WTC11 (cell line): Measurements from ENCODE around the gene CDK10. TPM values are rescaled to one million over a fixed set of nuclear protein-coding genes. Genes with fewer than 3 reads are reported as not detected.
A peak's percentile ranks its signal among the peaks of the same experiment; 100 is the strongest.

Experiments
- ATAC-seq: fragments of 200-7000 bp; cut with Tn5 transposase; 2 replicates; pipeline ENCODE4 v1.10.0; 2021; ENCODE audit warnings: mild to moderate bottlenecking, moderate library complexity
- CTCF ChIA-PET: fragments of 300-600 bp; sonication (Branson Sonifier 250); formaldehyde crosslinking; loops from one replicate; lab custom pipeline; 2021; ENCODE audit warnings: antibody characterized with exemption; lab: Charles Lee
- POLR2A ChIA-PET: fragments of 350-600 bp; sonication (Branson Sonifier 250); formaldehyde crosslinking; loops from one replicate; lab custom pipeline; 2021; ENCODE audit warnings: antibody characterized with exemption; lab: Charles Lee
- DNase-seq: peaks from one replicate; pipeline ENCODE4 v3.0.0; 2021; ENCODE audit warnings: low spot score
- H3K27ac Mint-ChIP-seq: 2 replicates; pipeline ENCODE4 v1.8.0; 2021; ENCODE audit warnings: mixed read lengths
- H3K27me3 Mint-ChIP-seq: 2 replicates; pipeline ENCODE4 v1.8.0; 2021; ENCODE audit warnings: low read depth, mild to moderate bottlenecking, moderate library complexity, mixed read lengths
- H3K36me3 Mint-ChIP-seq: 2 replicates; pipeline ENCODE4 v1.8.0; 2021; ENCODE audit warnings: mixed read lengths
- H3K4me1 Mint-ChIP-seq: 2 replicates; pipeline ENCODE4 v1.8.0; 2022; ENCODE audit warnings: mixed read lengths
- H3K4me3 Mint-ChIP-seq: 2 replicates; pipeline ENCODE4 v1.8.0; 2021; ENCODE audit warnings: mild to moderate bottlenecking, moderate library complexity, mixed read lengths
- H3K9me3 Mint-ChIP-seq: 2 replicates; pipeline ENCODE4 v1.8.0; 2021; ENCODE audit warnings: mixed read lengths
- CBFB ChIP-seq: sonication (generic); formaldehyde crosslinking; IDR thresholded peaks from 2 replicates; pipeline ENCODE4 v1.8.1; 2022; ENCODE audit warnings: mild to moderate bottlenecking, low read depth, missing genetic modification reagents
- CDX4 ChIP-seq: fragments of 250-450 bp; sonication (Bioruptor Pico); IDR thresholded peaks from 2 replicates; pipeline ENCODE4 v1.9.0; 2021; ENCODE audit warnings: moderate library complexity, mild to moderate bottlenecking, inconsistent platforms, borderline replicate concordance
- E2F5 ChIP-seq: sonication (generic); formaldehyde crosslinking; IDR thresholded peaks from 2 replicates; pipeline ENCODE4 v1.8.1; 2022; ENCODE audit warnings: mild to moderate bottlenecking, moderate library complexity, missing genetic modification reagents
- ELF4 ChIP-seq: sonication (generic); formaldehyde crosslinking; IDR thresholded peaks from 2 replicates; pipeline ENCODE4 v1.8.1; 2022; ENCODE audit warnings: low read depth, mild to moderate bottlenecking, moderate library complexity, missing genetic modification reagents
- ERG ChIP-seq: fragments of 250-450 bp; sonication (Bioruptor Pico); IDR thresholded peaks from 2 replicates; pipeline ENCODE4 v1.8.0; 2021; ENCODE audit warnings: mild to moderate bottlenecking
- ETV6 ChIP-seq: sonication (generic); formaldehyde crosslinking; IDR thresholded peaks from 2 replicates; pipeline ENCODE4 v1.8.1; 2022; ENCODE audit warnings: mild to moderate bottlenecking, missing genetic modification reagents
- FOXJ3 ChIP-seq: sonication (generic); formaldehyde crosslinking; IDR thresholded peaks from 2 replicates; pipeline ENCODE4 v1.9.0; 2021; ENCODE audit warnings: missing genetic modification reagents, mild to moderate bottlenecking, borderline replicate concordance
- FOXP1 ChIP-seq: sonication (generic); formaldehyde crosslinking; IDR thresholded peaks from 2 replicates; pipeline ENCODE4 v1.8.0; 2022; ENCODE audit warnings: missing genetic modification reagents, mild to moderate bottlenecking, moderate library complexity, borderline replicate concordance
- GABPB1 ChIP-seq: sonication (generic); formaldehyde crosslinking; IDR thresholded peaks from 2 replicates; pipeline ENCODE4 v1.8.1; 2023; ENCODE audit warnings: mild to moderate bottlenecking, missing genetic modification reagents
- GRHL2 ChIP-seq: fragments of 250-450 bp; sonication (Bioruptor Pico); IDR thresholded peaks from 2 replicates; pipeline ENCODE4 v1.8.0; 2022; ENCODE audit warnings: mild to moderate bottlenecking, moderate library complexity; ENCODE audit not compliant: insufficient replicate concordance, severe bottlenecking
- IRF2 ChIP-seq: sonication (generic); formaldehyde crosslinking; IDR thresholded peaks from 2 replicates; pipeline ENCODE4 v1.8.0; 2022; ENCODE audit warnings: low read depth, missing genetic modification reagents, borderline replicate concordance
- JUN ChIP-seq: sonication (generic); formaldehyde crosslinking; IDR thresholded peaks from 2 replicates; pipeline ENCODE4 v1.8.0; 2023; ENCODE audit warnings: mild to moderate bottlenecking, missing genetic modification reagents
- RELA ChIP-seq: sonication (generic); formaldehyde crosslinking; IDR thresholded peaks from 2 replicates; pipeline ENCODE4 v1.8.1; 2022; ENCODE audit warnings: missing genetic modification reagents, mild to moderate bottlenecking, borderline replicate concordance
- TCF7 ChIP-seq: sonication (generic); formaldehyde crosslinking; IDR thresholded peaks from 2 replicates; pipeline ENCODE4 v1.8.0; 2022; ENCODE audit warnings: mild to moderate bottlenecking, low read depth, missing genetic modification reagents, moderate library complexity
- ZNF423 ChIP-seq: fragments of 250-450 bp; sonication (Bioruptor Pico); IDR thresholded peaks from 2 replicates; pipeline ENCODE4 v2.1.2; 2022; ENCODE audit warnings: mild to moderate bottlenecking, moderate library complexity
- ZNF512 ChIP-seq: sonication (generic); formaldehyde crosslinking; IDR thresholded peaks from 2 replicates; pipeline ENCODE4 v1.8.1; 2022; ENCODE audit warnings: missing genetic modification reagents, borderline replicate concordance
- total RNA-seq: library from RNA; stranded (reverse); gene quantifications from 3 replicates; pipeline ENCODE4 v1.2.3, GENCODE V29; 2021
- TF ChIP-seq, protein P1 (sequence below): sonication (generic); formaldehyde crosslinking; IDR thresholded peaks from 2 replicates; pipeline ENCODE4 v1.8.0; 2022; ENCODE audit warnings: mild to moderate bottlenecking, missing genetic modification reagents
- TF ChIP-seq, protein P2 (sequence below): sonication (generic); formaldehyde crosslinking; IDR thresholded peaks from 2 replicates; pipeline ENCODE4 v1.8.0; 2022; ENCODE audit warnings: mild to moderate bottlenecking, missing genetic modification reagents
- TF ChIP-seq, protein P3 (sequence below): sonication (generic); formaldehyde crosslinking; IDR thresholded peaks from 2 replicates; pipeline ENCODE4 v1.8.1; 2023; ENCODE audit warnings: mild to moderate bottlenecking, moderate library complexity, missing genetic modification reagents
- TF ChIP-seq, protein P4 (sequence below): sonication (generic); formaldehyde crosslinking; conservative IDR thresholded peaks from 2 replicates; pipeline ENCODE4 v1.8.1; 2022; ENCODE audit warnings: mild to moderate bottlenecking, missing genetic modification reagents
- TF ChIP-seq, protein P5 (sequence below): fragments of 200-600 bp; IDR thresholded peaks from 2 replicates; pipeline ENCODE4 v1.8.0; 2022; ENCODE audit warnings: antibody characterized with exemption

Gene CDK10
- total RNA-seq, 1 experiment from 2014 or later, result 102 TPM

- POLR2A ChIA-PET, result interaction anchor here (1.1 to 3.5 kb wide), 2 partner anchors 10 to 162 kb away, joined by 4 to 18 read pairs; partner anchors contain the start of genes SPATA2L and TCF25
- Mint-ChIP-seq H3K4me1 (peaks cover 11% of the 10 kb centered on the region), H3K27me3 (peaks cover 24% of the 10 kb centered on the region), H3K4me3 (no peak overlapping the region), H3K36me3 (peaks cover 12% of the 10 kb centered on the region)
- peak; percentile 11 for ATAC-seq
- CTCF ChIA-PET, result interaction anchor here (1.1 to 6.2 kb wide), 3 partner anchors 9 to 21 kb away, joined by 3 to 36 read pairs (median 3); partner anchors contain the start of genes SPATA2L and VPS9D1
- TF ChIP-seq FOXP1 (CRISPR knock-in tag), result peak; percentile 37; the same call in 1 of the 2 replicates
- TF ChIP-seq RELA, result no peak
- TF ChIP-seq, all 79 proteins: peak for 1
- H3K27ac Mint-ChIP-seq, result no peak overlapping the region
- no peaks in the 10 kb centered on the region for H3K9me3 Mint-ChIP-seq
- DNase-seq, result peak; percentile 47
Measured at GRCh38 chr16:89710709-89711564, 24.4 kb downstream of the CDK10 start.

DNA sequence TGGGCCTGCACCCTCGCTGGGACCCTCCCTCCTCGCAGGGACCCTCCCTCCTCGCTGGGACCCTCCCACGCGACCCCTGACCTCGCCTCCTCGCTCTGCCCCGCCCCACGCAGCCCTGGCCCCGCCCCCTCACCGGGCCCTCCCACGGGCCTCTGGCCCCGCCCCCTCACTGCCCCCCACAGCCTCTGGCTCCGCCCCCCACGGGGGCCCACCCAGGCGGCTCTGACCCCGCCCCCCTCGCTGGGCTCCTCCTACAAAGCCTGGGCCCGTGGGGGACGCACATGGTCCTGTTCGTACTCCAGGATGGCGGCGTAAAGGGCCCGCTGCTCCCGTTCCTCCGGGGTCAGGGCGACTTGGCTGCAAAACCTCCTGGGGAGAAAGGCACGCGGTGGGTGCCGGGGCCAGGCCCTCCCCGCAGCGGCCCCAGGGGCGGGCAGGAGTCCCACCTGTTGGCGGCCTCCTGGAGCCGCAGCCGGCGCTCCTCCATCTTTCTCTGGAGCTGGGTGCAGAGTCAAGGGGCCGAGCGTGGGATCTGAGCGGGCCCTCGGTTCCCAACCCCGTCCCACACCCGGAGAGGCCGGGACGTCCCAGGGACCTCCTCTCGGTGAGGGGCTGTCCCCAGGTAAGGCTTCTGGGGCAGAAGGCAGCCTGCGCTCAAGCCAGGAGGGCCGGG, 25.2 kb downstream of the CDK10 start:
- DNase-seq (peak; percentile 79), ATAC-seq (peak; percentile 66)
- peaks cover 16% of the 10 kb centered on the region for H3K36me3 Mint-ChIP-seq
- ChIA-PET POLR2A (interaction anchor here (3.5 kb wide), 1 partner anchor 11 kb away, joined by 18 read pairs; the partner anchor contains the start of gene SPATA2L), CTCF (interaction anchor here (1.3 to 6.2 kb wide), 2 partner anchors 8 to 11 kb away, joined by 3 to 36 read pairs; partner anchors contain the start of genes SPATA2L and VPS9D1)
- peaks cover 7% of the 10 kb centered on the region for H3K4me1 Mint-ChIP-seq
- H3K27me3 Mint-ChIP-seq, result peaks cover 27% of the 10 kb centered on the region
- H3K4me3 Mint-ChIP-seq, result peak overlapping the region; percentile 73
- H3K27ac Mint-ChIP-seq, result no peak overlapping the region
- H3K9me3 Mint-ChIP-seq, result no peaks in the 10 kb centered on the region
- TF ChIP-seq GRHL2 (CRISPR knock-in tag) (no peak), FOXJ3 (CRISPR knock-in tag) (no peak), GABPB1 (CRISPR knock-in tag) (no peak), ERG (CRISPR knock-in tag) (no peak), CDX4 (no peak), ELF4 (CRISPR knock-in tag) (0 out of 2 replicates have a peak, but pooled peaks have one; percentile 51), TCF7 (0 out of 2 replicates have a peak, but pooled peaks have one; percentile 22), ETV6 (CRISPR knock-in tag) (no peak), E2F5 (no peak), ZNF512 (no peak), JUN (CRISPR knock-in tag) (no peak), ZNF423 (peak; percentile 57; the same call in 1 of the 2 replicates), IRF2 (CRISPR knock-in tag) (0 out of 2 replicates have a peak, but pooled peaks have one; percentile 33), CBFB (CRISPR knock-in tag) (no peak)
- TF ChIP-seq, protein P1, sequence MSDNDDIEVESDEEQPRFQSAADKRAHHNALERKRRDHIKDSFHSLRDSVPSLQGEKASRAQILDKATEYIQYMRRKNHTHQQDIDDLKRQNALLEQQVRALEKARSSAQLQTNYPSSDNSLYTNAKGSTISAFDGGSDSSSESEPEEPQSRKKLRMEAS (CRISPR knock-in tag), result peak; percentile 90
- TF ChIP-seq, protein P2, sequence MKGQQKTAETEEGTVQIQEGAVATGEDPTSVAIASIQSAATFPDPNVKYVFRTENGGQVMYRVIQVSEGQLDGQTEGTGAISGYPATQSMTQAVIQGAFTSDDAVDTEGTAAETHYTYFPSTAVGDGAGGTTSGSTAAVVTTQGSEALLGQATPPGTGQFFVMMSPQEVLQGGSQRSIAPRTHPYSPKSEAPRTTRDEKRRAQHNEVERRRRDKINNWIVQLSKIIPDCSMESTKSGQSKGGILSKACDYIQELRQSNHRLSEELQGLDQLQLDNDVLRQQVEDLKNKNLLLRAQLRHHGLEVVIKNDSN (CRISPR knock-in tag), result peak; percentile 52; the same call in 1 of the 2 replicates
- TF ChIP-seq, protein P3, sequence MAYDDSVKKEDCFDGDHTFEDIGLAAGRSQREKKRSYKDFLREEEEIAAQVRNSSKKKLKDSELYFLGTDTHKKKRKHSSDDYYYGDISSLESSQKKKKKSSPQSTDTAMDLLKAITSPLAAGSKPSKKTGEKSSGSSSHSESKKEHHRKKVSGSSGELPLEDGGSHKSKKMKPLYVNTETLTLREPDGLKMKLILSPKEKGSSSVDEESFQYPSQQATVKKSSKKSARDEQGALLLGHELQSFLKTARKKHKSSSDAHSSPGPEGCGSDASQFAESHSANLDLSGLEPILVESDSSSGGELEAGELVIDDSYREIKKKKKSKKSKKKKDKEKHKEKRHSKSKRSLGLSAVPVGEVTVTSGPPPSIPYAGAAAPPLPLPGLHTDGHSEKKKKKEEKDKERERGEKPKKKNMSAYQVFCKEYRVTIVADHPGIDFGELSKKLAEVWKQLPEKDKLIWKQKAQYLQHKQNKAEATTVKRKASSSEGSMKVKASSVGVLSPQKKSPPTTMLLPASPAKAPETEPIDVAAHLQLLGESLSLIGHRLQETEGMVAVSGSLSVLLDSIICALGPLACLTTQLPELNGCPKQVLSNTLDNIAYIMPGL (CRISPR knock-in tag), result no peak
- TF ChIP-seq, protein P4, sequence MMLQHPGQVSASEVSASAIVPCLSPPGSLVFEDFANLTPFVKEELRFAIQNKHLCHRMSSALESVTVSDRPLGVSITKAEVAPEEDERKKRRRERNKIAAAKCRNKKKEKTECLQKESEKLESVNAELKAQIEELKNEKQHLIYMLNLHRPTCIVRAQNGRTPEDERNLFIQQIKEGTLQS (CRISPR knock-in tag), result no peak
- TF ChIP-seq, protein P5, sequence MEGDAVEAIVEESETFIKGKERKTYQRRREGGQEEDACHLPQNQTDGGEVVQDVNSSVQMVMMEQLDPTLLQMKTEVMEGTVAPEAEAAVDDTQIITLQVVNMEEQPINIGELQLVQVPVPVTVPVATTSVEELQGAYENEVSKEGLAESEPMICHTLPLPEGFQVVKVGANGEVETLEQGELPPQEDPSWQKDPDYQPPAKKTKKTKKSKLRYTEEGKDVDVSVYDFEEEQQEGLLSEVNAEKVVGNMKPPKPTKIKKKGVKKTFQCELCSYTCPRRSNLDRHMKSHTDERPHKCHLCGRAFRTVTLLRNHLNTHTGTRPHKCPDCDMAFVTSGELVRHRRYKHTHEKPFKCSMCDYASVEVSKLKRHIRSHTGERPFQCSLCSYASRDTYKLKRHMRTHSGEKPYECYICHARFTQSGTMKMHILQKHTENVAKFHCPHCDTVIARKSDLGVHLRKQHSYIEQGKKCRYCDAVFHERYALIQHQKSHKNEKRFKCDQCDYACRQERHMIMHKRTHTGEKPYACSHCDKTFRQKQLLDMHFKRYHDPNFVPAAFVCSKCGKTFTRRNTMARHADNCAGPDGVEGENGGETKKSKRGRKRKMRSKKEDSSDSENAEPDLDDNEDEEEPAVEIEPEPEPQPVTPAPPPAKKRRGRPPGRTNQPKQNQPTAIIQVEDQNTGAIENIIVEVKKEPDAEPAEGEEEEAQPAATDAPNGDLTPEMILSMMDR, result no peak
